PFSK-1 (cell line): ENCODE data around the gene EFEMP2.

Source experiments
- SIN3A ChIP-seq: IDR thresholded peaks from 2 replicates; pipeline ENCODE4 v1.6.1; 2012; ENCODE audit warnings: mild to moderate bottlenecking, low read length, moderate library complexity, borderline replicate concordance; ENCODE audit not compliant: insufficient read depth
- TAF1 ChIP-seq: IDR thresholded peaks from 2 replicates; pipeline ENCODE4 v1.6.1; 2012; ENCODE audit warnings: low read length, control low read depth, borderline replicate concordance; ENCODE audit not compliant: insufficient read depth

GRCh38 chr11:65862191-65862735 is 10.3 kb downstream of the EFEMP2 start:
- TF ChIP-seq TAF1, result no peak
- no peak for TF ChIP-seq SIN3A
